Endothelial cell of umbilical vein (primary cell): ENCODE results near the gene SLC6A1.

Source experiments
- EZH2 ChIP-seq: IDR thresholded peaks from 2 replicates; pipeline ENCODE4 v1.6.1; 2012; ENCODE audit warnings: borderline replicate concordance, low read depth, mild to moderate bottlenecking, moderate library complexity, low read length, inconsistent platforms; ENCODE audit not compliant: severe bottlenecking
- FOS ChIP-seq: IDR thresholded peaks from 2 replicates; pipeline ENCODE4 v1.6.1; 2011; ENCODE audit warnings: mild to moderate bottlenecking, low read length, moderate library complexity, borderline replicate concordance; ENCODE audit not compliant: insufficient read depth
- GATA2 ChIP-seq: IDR thresholded peaks from 2 replicates; pipeline ENCODE4 v1.7.0; 2011; ENCODE audit warnings: low read depth, mild to moderate bottlenecking, moderate library complexity, mixed read lengths, low read length; ENCODE audit not compliant: insufficient read length, insufficient read depth
- MYC ChIP-seq: IDR thresholded peaks from one replicate; pipeline ENCODE4 v1.6.1; 2011; ENCODE audit warnings: mild to moderate bottlenecking, low read depth, low read length
- POLR2A ChIP-seq: IDR thresholded peaks from 2 replicates; pipeline ENCODE4 v1.6.1; 2012; ENCODE audit warnings: low read depth, mild to moderate bottlenecking, control low read depth, low read length
- TF ChIP-seq, protein P1 (sequence below), 2 donors: IDR thresholded peaks; 1 replicate in 1 of 2; 2 replicates in 1 of 2; pipeline ENCODE4 v1.5.1; 2011; ENCODE audit warnings: low read length in 2 of 2, mild to moderate bottlenecking in 2 of 2, moderate library complexity in 2 of 2, control low read depth in 1 of 2, inconsistent platforms in 1 of 2, low read depth in 1 of 2; ENCODE audit not compliant: insufficient read depth in 1 of 2; ENCODE audit errors: extremely low read depth in 1 of 2

DNA sequence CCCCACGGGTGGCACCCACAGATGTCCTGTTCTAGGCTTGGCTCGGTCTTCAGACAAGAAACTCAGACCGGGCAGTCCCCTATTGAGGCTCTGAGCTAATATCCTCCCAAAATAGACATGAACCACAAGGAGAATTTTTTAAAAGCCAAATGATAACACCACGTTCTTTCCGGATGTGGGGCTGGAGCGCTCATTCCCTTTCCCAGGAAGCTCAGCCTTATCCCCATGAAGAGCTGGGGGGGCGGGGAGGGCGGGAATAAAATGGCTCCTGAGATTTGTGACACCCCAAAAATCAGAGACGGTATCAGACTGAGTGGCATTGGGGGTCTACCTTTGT lies 1.1 kb downstream of the SLC6A1 start:
- TF ChIP-seq FOS (no peak), POLR2A (no peak), GATA2 (no peak), EZH2 (no peak), MYC (no peak)
- TF ChIP-seq, protein P1, sequence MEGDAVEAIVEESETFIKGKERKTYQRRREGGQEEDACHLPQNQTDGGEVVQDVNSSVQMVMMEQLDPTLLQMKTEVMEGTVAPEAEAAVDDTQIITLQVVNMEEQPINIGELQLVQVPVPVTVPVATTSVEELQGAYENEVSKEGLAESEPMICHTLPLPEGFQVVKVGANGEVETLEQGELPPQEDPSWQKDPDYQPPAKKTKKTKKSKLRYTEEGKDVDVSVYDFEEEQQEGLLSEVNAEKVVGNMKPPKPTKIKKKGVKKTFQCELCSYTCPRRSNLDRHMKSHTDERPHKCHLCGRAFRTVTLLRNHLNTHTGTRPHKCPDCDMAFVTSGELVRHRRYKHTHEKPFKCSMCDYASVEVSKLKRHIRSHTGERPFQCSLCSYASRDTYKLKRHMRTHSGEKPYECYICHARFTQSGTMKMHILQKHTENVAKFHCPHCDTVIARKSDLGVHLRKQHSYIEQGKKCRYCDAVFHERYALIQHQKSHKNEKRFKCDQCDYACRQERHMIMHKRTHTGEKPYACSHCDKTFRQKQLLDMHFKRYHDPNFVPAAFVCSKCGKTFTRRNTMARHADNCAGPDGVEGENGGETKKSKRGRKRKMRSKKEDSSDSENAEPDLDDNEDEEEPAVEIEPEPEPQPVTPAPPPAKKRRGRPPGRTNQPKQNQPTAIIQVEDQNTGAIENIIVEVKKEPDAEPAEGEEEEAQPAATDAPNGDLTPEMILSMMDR (IDR thresholded peaks at IDR 0.05; ENCODE audit: extremely low read depth in 1 of 2, insufficient read depth in 1 of 2, low read depth in 1 of 2, low read length in 2 of 2): no peak
